K562 (cell line): Measurements from ENCODE around the gene SLC38A10. TPM values are rescaled to one million over a fixed set of nuclear protein-coding genes. Genes with fewer than 3 reads are reported as not detected.

Experiments used
- EGR1 ChIP-seq: fragments of 450-650 bp; conservative IDR thresholded peaks from 2 replicates; pipeline ENCODE4 v1.6.1; 2017; ENCODE audit warnings: mild to moderate bottlenecking
- FOXK1 ChIP-seq: sonication (generic); formaldehyde crosslinking; IDR thresholded peaks from 2 replicates; pipeline ENCODE4 v1.8.0; 2022; ENCODE audit warnings: missing genetic modification reagents, mild to moderate bottlenecking, borderline replicate concordance
- HNRNPLL ChIP-seq: fragments of 200-400 bp; formaldehyde crosslinking; IDR thresholded peaks from 2 replicates; pipeline ENCODE4 v1.6.1; 2017; ENCODE audit warnings: low read length, low read depth, mild to moderate bottlenecking; ENCODE audit not compliant: poor library complexity, severe bottlenecking
- RBM14 ChIP-seq: fragments of 200-400 bp; formaldehyde crosslinking; IDR thresholded peaks from 2 replicates; pipeline ENCODE4 v1.6.1; 2018; ENCODE audit warnings: low read depth, mild to moderate bottlenecking, low read length, moderate library complexity, borderline replicate concordance; ENCODE audit not compliant: insufficient read depth
- TEAD4 ChIP-seq, 2 experiments: sonication (generic) in 1 of 2; formaldehyde crosslinking in 1 of 2; IDR thresholded peaks; 2 replicates each; pipeline versions ENCODE4 v1.6.1 to v1.8.0; 2012 to 2022; ENCODE audit warnings: borderline replicate concordance in 1 of 2, inconsistent platforms in 1 of 2, low read length in 1 of 2, mild to moderate bottlenecking in 1 of 2, missing genetic modification reagents in 1 of 2
- polyA plus RNA-seq, 8 experiments: library from polyadenylated mRNA; depleted of rRNA in 4 of 8; stranded (reverse) in 5 of 8; unstranded in 3 of 8; fragments of >200 nt; fragmentation: Nextera tagmentation in 2 of 8; fragmentation: Illumina TruSeq in 1 of 8; extraction: Ambion mirVana in 2 of 8; extraction: Trizol in 1 of 8; gene quantifications; 2 replicates each; pipeline versions ENCODE4 v1.2.1 to v1.2.3, GENCODE V29; 2011 to 2014; ENCODE audit warnings: inconsistent platforms in 1 of 8, missing spikeins in 1 of 8
- total RNA-seq, 7 experiments: library from RNA; depleted of rRNA in 6 of 7; stranded (reverse); fragments of >200 nt in 6 of 7; fragmentation: Illumina TruSeq in 2 of 7; extraction: Trizol in 2 of 7; gene quantifications; 2 replicates each; pipeline versions ENCODE4 v1.2.1 to v1.2.3, GENCODE V29; 2011 to 2021; ENCODE audit warnings: low replicate concordance in 1 of 7
- TF ChIP-seq, protein P1 (sequence below): sonication (generic); formaldehyde crosslinking; IDR thresholded peaks from 2 replicates; pipeline ENCODE4 v1.8.0; 2022; ENCODE audit warnings: missing genetic modification reagents, mild to moderate bottlenecking, borderline replicate concordance

The SLC38A10 gene
- total and polyA plus RNA-seq, 9 of the 15 experiments (the other 6 are each of a cell fraction or from before 2014, with no cell fraction given): 0.45 to 54.2 (median 13.8) TPM

DNA sequence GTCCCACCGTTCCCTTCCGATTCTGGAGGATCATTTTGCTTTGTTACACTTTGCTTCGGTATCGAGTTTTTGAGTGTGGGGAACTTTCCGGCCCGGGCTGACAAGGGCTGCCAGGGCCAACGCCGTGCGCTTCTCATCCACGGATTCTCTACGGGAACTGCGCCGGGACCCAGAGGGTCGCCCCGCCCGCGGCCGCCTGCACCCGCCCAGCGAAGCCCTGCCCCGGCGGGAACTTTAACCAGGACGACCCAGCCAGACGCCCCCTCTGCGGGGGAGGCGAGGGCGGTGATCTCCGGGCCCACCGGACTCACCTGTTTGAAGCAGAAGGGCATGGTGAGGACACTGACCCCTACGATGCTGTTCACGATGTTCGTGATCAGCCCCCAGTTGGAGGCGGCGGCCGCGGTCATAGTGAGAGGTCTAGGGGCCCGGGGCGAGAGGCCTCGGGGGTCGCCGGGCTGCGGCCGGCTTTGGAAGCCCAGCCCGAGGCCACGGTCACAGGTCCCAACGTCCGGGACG lies 536 bp downstream of the SLC38A10 start (continued):
- TF ChIP-seq, protein P1, sequence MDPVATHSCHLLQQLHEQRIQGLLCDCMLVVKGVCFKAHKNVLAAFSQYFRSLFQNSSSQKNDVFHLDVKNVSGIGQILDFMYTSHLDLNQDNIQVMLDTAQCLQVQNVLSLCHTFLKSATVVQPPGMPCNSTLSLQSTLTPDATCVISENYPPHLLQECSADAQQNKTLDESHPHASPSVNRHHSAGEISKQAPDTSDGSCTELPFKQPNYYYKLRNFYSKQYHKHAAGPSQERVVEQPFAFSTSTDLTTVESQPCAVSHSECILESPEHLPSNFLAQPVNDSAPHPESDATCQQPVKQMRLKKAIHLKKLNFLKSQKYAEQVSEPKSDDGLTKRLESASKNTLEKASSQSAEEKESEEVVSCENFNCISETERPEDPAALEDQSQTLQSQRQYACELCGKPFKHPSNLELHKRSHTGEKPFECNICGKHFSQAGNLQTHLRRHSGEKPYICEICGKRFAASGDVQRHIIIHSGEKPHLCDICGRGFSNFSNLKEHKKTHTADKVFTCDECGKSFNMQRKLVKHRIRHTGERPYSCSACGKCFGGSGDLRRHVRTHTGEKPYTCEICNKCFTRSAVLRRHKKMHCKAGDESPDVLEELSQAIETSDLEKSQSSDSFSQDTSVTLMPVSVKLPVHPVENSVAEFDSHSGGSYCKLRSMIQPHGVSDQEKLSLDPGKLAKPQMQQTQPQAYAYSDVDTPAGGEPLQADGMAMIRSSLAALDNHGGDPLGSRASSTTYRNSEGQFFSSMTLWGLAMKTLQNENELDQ (CRISPR knock-in tag): 0 out of 2 replicates have a peak, but pooled peaks have one; percentile 70
- TF ChIP-seq TEAD4 (IDR thresholded peaks at IDR 0.05; ENCODE audit: low read length) (peak; percentile 47), TEAD4 (CRISPR knock-in tag; IDR thresholded peaks at IDR 0.05; ENCODE audit: borderline replicate concordance) (no peak), RBM14 (0 out of 2 replicates have a peak, but pooled peaks have one; percentile 65), FOXK1 (CRISPR knock-in tag) (0 out of 2 replicates have a peak, but pooled peaks have one; percentile 56), HNRNPLL (peak; percentile 80), EGR1 (peak; percentile 95)
- TF ChIP-seq, all 486 proteins: peak for 31
